GM20000 (cell line): ENCODE results near the gene RNLS.

Source experiments
- DNase-seq: peaks from one replicate; pipeline ENCODE4 v3.0.0; 2012; ENCODE audit warnings: low spot score
- TF ChIP-seq, protein P1 (sequence below): IDR thresholded peaks from 2 replicates; pipeline ENCODE4 v1.5.1; 2012; ENCODE audit warnings: mild to moderate bottlenecking, control low read depth; ENCODE audit errors: extremely low read depth, missing control alignments

RNLS gene

DNA sequence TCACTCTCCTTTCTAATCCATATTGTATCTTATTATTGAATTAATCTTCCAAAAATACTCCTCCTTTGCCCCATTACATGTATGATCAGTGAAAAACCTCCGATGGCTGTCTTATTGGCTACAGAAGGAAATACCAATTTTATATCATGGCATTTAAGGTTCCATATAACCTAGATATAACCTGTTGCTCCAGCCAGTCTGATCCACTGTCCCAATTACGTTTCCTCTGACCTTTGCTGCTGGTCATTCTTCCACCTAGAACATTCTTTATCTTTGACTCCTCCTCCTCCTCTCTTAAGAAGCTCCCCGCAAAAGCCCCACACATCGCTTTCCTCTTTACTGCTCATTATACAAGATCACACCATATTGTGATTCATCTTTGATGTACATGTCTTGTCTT, 161.5 kb downstream of the RNLS start:
- no peak for DNase-seq
- TF ChIP-seq, protein P1, sequence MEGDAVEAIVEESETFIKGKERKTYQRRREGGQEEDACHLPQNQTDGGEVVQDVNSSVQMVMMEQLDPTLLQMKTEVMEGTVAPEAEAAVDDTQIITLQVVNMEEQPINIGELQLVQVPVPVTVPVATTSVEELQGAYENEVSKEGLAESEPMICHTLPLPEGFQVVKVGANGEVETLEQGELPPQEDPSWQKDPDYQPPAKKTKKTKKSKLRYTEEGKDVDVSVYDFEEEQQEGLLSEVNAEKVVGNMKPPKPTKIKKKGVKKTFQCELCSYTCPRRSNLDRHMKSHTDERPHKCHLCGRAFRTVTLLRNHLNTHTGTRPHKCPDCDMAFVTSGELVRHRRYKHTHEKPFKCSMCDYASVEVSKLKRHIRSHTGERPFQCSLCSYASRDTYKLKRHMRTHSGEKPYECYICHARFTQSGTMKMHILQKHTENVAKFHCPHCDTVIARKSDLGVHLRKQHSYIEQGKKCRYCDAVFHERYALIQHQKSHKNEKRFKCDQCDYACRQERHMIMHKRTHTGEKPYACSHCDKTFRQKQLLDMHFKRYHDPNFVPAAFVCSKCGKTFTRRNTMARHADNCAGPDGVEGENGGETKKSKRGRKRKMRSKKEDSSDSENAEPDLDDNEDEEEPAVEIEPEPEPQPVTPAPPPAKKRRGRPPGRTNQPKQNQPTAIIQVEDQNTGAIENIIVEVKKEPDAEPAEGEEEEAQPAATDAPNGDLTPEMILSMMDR = no peak

DNA sequence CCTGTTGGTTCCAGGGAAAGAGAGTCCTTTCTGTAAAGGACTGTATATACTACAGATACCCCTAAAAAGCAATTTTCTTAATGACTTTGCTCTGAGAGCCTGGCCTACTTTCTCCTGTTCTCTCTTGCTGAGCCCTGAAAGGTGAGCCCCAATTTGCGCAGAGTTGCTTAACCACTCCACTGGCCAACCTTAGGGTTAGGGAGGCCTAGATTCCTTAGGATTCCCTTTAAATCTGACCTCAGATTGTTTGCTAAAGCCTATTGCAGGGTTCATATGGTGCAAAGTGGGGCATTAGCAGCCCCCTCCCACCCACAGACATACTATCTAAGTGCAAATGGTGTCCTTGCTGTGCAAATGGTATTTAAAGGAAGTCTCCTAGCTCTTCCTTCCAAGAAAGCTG, 164.2 kb downstream of the RNLS start:
- DNase-seq = no peak
- TF ChIP-seq, protein P1 = no peak

DNA sequence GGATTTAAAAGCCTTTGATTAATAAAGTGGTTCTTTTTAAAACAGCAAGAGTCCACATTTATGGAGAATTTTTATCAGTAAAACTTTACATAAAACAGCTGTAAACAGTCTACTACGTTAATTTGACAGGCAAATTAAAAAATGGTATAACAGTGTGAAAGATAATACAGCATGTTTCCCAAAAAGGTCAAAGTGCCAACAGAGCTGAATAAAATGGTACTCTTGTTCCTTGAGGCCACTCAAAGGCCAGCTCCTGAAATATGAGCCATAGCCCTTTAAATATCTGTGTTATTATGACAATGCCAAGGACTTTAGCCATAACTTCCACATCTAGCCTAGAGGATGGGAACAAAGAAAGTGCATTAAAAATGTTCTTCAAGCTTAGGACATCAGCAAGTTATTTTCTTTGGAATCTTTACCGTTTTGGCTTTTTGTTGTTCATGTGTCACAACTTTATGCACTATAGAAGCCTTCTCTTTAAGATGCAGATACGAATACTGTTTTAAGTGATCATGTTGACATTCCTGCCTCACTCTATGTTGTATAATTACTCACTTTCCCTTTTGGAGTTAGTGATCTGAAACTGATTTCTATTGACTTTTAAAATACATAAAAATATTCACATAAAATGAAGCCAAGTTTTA, 165.6 kb downstream of the RNLS start:
- TF ChIP-seq, protein P1 = no peak
- DNase-seq = no peak

DNA sequence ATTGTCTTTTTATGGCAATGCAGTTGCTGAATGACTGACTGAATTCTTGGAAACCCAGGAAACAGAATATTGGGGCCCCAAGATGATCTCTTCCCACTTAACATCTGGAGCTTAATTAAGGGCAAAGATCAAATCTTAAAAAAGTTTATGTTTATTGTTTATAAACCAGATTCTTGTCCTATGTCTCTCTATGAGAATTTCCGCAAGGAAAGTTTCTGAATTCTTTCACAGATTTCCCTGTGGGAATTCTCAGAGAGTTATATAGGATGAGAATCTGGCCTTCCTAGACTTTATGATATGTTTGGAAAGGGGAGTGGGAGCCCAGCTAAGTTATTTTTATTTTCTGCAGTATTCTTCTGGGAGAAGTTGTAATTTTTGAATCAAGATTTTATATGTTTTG, 166.3 kb downstream of the RNLS start:
- TF ChIP-seq, protein P1 = no peak
- DNase-seq = no peak

DNA sequence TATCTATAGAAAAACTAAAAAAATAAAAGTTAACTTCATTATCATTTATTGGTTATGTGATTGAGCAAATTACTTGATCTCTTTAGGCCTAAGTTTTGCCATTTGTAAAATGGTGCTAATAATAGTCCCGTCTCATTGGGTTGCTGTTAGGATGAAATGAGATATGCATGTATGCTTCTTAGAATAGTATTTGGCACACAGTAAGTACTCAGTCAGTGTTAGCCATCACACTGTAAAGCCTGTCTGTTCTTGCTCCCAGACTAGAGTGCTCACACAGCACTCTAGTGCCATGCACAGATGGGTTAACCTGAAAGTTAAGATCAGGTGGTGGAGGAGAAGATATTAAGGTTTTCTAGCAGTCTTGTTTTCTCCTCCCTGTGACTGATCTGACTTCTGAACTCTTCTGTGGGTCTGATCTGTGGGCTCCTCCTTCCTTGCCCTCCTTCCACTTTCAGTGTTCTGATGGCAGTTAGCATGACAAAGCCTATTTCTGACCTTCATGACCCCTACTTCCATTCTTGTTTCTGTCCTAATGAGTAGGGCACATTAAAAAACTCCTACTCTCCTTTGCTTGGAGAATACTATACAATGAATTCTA, 167.5 kb downstream of the RNLS start:
- DNase-seq = no peak

DNA sequence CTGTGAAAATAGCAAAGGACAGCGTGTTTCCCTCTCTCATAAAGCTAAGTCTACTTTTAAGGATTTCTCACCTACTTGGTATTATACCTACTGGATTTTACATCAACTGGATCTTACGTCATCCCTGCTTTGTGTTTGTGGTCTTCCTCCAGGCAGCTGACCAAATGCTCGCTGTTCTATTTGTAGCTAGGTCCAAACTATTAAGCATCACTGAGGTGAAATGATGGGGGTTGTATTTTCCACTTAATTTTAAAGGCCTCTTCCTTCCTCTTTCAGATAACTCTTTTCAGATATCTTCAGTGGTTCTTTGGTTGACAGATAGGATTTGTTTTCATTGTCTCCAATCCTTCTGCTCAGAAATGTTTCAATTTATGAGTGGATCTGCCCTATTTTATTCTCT, 169.7 kb downstream of the RNLS start:
- TF ChIP-seq, protein P1 = no peak
- DNase-seq = peak; percentile 14

More for the DNA sequence above, 167.5 kb downstream of the RNLS start:
- TF ChIP-seq, protein P1 = no peak

DNA sequence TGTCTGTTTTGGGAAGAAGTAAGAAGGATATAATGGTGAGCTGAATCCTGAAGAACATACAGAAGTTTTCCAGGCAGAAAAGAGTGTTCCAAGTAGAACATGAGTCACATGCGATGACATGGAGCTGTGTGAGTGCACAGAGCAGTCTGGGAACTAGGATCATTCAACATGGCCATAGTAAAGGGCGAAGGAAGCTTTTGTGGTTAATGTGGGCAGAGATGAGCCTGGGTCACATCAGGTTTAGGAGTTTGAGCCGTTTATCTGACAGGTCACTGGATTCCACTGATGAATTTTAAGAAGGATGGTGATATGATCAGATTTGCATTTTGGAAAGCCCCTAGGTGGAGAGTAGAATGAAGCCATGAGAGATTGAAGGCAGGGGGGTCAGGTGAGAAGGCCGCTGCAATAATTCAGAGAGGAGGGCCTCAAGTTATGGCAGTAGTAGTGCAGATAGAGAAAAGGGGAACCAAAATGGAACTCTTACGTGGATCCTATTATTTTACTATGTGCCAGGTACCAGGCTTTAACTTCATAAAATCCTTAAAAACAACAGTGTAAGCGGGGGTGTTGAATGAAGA, 171.3 kb downstream of the RNLS start:
- TF ChIP-seq, protein P1 = no peak
- DNase-seq = no peak
